Measurements from ENCODE around the gene CRIP1.

Gene CRIP1

DNA sequence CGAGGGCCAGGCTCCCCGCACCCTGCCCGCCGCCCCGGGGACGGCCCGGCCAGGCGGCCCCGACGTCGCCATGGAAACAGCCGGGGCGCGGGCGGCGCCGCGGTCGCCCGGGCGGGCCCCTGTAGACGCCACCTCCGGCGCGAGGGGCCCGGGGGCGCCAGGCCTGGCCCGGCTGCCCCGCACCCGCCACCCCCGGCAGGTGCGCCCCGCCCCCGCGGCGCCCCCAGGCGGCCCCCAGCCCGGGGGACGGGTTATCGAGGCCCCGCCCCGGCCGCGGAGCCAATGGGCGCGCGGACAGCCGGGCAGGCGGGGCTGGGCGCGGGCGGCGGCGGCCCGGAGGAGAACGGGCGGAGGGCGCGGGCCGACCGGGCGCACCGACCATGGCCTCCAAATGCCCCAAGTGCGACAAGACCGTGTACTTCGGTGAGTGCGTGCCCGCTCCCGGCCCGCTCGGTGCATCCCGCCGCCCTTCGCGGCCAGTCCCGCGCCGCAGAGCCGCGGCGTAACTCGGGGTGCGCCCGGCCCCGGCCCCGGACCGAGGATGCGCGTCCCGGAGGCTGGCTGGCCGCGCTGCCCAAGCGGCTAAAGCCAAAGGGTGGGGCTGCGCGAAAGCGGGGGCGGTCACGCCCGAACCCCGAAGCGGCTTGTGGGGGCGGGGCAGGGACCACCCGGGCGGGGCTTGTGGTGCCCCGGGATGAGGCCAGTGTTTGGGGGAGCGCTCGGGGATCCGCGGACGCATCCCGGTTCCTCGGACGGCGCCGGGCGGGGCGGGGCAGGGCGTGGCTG is 12.0 kb upstream of the CRIP1 start, which contains the start of gene CRIP2:
Gene CRIP2, plus strand, starts transcription at position 339 of the 786 bp plus-strand sequence. Its CDS starts 42 bp downstream, at position 381.
- peak within 1 kb of the TSS; percentile 42 for H3K4me3 ChIP-seq (replicated peaks; ENCODE audit: low read depth, low read length)
- DNase-seq (ENCODE audit: extremely low read depth, low read depth) = no peak
- TF ChIP-seq, protein P1, sequence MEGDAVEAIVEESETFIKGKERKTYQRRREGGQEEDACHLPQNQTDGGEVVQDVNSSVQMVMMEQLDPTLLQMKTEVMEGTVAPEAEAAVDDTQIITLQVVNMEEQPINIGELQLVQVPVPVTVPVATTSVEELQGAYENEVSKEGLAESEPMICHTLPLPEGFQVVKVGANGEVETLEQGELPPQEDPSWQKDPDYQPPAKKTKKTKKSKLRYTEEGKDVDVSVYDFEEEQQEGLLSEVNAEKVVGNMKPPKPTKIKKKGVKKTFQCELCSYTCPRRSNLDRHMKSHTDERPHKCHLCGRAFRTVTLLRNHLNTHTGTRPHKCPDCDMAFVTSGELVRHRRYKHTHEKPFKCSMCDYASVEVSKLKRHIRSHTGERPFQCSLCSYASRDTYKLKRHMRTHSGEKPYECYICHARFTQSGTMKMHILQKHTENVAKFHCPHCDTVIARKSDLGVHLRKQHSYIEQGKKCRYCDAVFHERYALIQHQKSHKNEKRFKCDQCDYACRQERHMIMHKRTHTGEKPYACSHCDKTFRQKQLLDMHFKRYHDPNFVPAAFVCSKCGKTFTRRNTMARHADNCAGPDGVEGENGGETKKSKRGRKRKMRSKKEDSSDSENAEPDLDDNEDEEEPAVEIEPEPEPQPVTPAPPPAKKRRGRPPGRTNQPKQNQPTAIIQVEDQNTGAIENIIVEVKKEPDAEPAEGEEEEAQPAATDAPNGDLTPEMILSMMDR (IDR thresholded peaks at IDR 0.05; ENCODE audit: low read depth, low read length, missing control alignments) = no peak

DNA sequence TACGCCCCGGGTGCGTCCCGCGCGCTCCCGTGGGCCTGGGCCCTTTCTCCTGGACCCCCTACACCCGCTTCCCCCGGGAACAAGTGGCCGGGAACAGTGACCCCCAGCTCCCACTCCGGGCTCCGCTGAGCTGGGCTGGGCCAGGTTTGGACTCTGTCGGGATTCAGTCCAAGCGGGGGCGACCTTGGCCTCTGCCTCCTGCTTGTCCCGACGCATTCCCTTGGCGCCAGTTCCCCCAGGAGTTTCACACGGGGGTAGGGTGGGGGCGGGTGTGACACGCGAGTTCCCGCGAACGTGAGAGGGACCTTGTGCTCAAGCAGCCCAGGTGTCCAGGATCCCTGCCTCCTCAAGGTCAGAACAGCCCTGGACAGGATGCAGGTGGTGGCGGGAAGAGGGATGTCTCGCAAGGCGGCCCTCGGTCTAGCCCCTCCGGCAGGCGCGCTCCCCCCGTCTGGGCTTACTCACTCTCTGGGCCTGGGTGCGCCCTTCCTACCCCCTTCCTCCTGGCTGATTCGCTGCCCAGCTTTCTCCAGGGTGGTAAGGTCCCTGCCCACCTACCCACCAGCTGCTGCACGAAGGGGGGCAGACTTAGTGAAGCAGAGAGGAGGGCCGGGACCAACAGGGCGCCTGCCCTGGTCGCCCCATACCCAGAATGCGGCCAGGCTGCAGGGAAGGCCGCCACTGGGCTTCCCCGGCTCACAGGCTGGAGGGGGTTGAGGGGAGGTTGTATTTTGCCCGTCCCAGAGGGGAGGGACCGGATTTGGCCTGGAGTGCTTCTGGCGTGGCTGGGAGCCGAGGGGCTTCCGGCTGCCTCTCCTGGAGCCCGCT is 11.2 kb upstream of the CRIP1 start:
- DNase-seq (ENCODE audit: extremely low read depth, low read depth) = no peak
- TF ChIP-seq, protein P1 (IDR thresholded peaks at IDR 0.05; ENCODE audit: low read depth, low read length, missing control alignments) = no peak
- H3K4me3 ChIP-seq (replicated peaks; ENCODE audit: low read depth, low read length) = peak overlapping the region; percentile 40

DNA sequence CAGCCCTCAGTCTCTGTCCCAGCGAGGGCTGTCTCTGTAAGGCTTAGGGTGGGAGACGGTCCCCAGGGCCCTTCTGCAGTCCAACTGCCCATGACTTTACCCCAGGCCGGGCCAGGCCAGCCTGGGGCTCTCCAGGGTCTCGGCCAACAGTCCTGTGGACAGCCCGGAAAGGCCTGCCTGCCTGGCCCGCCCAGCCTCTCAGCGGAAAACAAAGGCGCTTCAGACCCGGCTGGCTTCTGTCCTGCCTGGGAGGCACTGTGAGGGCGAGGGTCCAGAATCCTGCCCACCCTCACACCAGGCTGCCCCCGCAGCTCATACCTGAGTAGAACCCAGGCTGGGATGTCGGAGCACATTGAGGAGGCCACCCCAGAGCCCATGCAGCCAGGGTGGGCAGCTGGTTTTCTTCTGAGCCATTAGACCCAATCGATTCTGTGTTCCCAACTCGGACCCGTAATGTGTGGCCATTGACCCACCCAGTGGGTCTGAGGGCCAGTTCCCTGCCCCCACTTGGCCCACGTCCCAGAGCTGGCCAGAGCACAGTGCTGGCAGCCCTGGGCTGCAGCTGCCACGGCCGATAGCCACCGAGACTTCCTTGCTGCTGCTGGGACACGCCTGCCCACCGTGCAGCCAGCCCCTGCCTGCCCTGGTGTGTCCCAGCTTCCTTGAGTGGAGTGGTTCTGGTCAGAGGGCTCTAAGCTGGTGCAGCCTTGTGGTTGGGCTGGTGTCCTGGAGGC is 10.4 kb upstream of the CRIP1 start:
- no peak for DNase-seq (ENCODE audit: extremely low read depth, low read depth)
- TF ChIP-seq, protein P1 (IDR thresholded peaks at IDR 0.05; ENCODE audit: low read depth, low read length, missing control alignments) = no peak
- no peak overlapping the region for H3K4me3 ChIP-seq (replicated peaks; ENCODE audit: low read depth, low read length)

DNA sequence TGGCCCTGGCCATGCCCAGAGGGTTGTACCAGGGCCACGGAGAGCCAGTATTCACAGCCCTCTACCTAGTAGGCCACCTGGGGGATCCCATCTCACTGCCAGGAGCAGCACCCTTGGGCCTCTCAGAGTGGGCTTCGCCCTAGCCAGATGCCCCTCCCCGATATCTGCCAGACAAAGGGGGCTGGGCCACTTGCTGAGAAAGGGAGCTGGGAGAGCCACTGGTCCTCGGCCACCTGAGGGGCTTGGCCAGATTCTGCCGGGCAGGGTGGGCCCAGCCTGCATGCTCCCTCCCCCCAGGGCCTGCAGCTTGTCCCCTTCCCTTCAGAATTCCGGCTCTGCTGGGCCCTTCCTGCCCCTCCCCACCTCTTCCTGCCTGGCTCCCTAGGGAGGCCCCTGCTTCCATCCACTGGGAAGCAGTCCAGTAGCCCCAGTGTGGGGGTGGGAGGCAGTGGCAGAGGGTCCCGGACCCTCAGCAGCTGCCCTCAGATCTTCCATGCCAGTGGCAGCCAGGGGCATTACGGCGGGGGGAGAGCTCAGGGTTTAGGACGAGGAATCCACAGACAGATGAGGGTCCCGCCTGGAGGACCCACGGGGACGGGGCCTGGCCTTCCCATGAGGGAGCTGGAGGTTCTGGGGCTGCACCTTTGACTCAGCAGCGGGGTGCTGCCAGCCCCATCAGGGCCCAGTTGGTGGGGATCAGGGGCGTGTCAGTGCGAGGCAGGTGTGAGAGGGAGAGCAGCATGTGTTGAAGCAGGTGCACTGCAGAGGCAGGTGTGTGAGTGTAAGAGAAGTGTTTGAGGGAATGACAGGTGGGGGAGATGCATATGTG is 9.6 kb upstream of the CRIP1 start:
- H3K4me3 ChIP-seq (replicated peaks; ENCODE audit: low read depth, low read length) = no peak overlapping the region
- TF ChIP-seq, protein P1 (IDR thresholded peaks at IDR 0.05; ENCODE audit: low read depth, low read length, missing control alignments) = no peak
- DNase-seq (ENCODE audit: extremely low read depth, low read depth) = no peak

DNA sequence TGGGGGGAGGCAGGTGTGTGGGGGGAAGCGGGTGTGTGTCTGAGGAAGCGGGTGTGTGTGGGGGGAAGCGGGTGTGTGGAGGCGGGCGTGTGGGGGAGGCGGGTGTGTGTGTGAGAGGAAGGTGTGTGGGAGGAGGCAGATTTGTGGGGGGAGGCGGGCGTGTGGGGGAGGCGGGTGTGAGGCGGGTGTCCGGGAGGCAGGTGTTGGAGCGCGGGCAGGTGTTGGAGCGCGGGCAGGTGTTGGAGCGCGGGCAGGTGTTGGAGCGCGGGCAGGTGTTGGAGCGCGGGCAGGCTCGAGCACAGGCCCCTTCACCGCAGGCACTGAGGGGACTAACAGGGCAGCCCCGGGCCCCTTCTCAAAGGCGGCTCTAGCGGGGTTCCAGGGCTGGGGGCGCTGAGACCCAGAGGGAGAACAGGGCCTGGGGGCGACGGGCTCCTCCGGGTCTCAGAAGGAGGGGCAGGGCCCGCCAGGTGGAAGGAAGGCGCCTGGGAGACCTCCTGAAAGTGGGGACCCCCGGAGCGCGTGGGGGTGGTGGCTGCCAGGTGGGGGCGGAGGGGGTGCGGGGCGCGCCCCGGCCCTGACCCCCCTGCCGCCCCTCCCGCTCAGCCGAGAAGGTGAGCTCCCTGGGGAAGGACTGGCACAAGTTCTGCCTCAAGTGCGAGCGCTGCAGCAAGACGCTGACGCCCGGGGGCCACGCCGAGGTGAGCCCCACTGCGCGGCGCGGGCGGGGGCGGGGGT is 8.9 kb upstream of the CRIP1 start:
- TF ChIP-seq, protein P1 (IDR thresholded peaks at IDR 0.05; ENCODE audit: low read depth, low read length, missing control alignments) = no peak
- H3K4me3 ChIP-seq (replicated peaks; ENCODE audit: low read depth, low read length) = no peak overlapping the region
- no peak for DNase-seq (ENCODE audit: extremely low read depth, low read depth)

All from HFF-Myc (cell line).